ENCODE results near the gene POLR1B.
"Not testable (repeated sequence)": the region's sequence is repeated elsewhere in the genome, so short reads cannot be mapped to it uniquely, and the experiment has no call there.

The POLR1B gene

GRCh38 chr2:112541315-112542122 is 746 bp upstream of the POLR1B start:
- DNase-seq, result peak; percentile 56 to 68 (median 58)

- DNase-seq, result no peak
Observed at GRCh38 chr2:112542984-112543661, 858 bp downstream of the POLR1B start.

DNA sequence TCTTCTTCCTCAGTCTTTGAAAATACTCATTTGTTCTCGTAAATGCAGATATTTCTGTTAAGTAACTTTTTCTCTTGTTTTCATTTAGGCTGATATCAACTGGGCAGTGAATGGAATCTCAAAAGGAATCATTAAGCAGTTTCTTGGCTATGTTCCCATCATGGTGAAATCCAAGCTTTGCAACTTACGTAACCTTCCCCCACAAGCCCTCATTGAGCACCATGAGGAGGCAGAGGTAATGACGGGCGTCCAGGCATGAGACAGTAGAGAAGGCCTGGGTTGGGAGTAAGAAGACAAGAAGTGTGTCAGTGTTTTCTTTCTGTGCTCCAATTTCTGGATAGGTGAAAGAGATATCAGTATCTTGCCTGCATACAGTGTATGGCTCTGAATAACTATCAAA is 5.1 kb downstream of the POLR1B start:
- DNase-seq, result no peak

DNA sequence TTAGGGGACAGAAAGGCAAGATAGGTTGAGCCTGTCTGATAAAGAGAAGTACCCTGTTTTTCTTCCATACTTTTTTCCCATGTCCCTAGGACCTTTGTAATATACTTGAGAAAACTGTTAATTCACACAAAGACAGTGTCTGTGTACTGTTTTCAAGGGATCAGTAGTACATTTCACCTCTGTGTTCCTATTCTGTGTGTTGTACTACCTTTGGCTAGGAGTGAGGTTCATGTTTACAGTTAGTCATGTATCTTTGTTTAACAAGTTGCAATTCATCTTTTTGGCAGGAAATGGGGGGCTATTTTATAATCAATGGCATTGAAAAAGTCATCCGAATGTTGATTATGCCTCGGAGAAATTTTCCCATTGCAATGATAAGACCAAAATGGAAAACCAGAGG is 6.7 kb downstream of the POLR1B start:
- DNase-seq, result no peak

- DNase-seq, result no peak
Observed at GRCh38 chr2:112566104-112566503, 23.8 kb downstream of the POLR1B start.

GRCh38 chr2:112566508-112566907 is 24.2 kb downstream of the POLR1B start:
- DNase-seq, result not testable (repeated sequence)

GRCh38 chr2:112572005-112572404 is 29.7 kb downstream of the POLR1B start:
- no peak for DNase-seq

- no peak for DNase-seq
Observed at GRCh38 chr2:112577756-112578155, 35.5 kb downstream of the POLR1B start.

DNA sequence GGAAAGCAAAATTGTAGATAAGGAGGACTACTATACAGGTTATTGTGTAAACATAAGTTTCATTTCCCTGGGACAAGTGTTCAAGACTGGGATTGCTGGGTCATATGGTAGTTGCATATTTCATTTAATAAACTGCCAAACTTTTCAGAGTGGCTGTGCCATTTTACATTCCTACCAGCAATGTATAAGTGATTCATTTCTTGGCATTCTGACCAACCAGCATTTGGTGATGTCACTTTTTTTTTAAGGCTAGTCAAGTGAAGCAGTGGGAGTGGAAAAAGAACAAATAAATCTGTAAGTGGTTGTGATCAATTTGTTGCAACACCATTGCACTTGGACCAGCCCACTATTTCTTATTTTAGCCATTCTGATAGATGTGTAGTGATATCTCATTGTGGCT is 37.0 kb downstream of the POLR1B start:
- no peak for DNase-seq

DNA sequence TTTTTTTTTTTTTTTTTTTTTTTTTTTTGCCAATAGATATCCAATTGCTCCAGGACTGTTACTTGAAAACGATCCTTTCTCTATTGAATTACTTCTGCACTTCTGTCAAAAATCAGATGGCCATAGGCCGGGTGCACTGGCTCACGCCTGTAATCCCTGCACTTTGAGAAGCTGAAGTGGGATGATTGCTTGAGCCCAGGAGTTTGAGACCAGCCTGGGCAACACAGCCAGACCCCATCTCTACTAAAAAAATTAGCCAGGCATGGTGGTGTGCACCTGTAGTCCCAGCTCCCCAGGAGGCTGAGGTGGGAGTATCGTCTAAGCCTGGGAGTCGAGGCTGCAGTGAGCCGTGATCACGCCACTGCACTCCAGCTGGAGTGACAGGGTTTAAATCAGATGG is 37.8 kb downstream of the POLR1B start:
- no peak for DNase-seq

- DNase-seq, result no peak
Observed at GRCh38 chr2:112582314-112582746, 40.1 kb downstream of the POLR1B start.

- DNase-seq, result no peak
Observed at GRCh38 chr2:112583497-112584133, 41.4 kb downstream of the POLR1B start.

DNA sequence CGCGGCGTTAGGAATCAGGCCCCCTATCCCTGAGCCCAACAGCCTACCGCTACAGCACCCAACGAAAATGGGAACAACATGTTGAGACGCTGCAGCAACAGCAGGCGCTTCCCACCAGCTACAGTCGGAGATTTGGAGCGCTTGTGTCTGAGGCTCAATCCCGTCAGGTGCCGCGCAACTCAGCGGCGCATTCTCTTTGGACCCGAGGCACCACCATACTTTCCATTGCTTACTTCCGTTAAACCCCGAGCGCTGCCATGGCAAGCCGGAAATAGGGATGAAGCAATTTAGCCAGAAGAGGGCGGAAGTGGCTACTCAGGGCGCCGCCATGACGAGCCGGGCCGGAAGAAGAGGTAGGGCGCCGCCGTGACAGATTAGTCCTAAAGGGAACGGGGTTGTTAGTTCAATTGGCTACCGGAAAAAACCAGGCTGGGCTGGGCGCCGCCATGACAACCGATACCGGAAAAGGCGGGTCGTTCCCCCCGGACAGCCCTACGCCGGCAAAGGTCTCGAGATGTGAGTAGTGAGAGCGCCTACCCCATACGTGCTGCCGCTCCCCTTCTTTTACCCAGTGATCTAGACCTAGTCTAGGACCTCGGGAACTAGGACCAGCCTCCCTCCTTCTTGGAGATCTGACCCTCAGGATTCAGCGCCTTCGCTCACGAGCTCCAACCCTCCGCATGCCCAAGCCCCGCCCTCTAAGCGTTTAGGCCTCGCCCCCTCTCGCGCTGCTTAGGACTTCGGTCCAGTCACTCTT is 42.0 kb downstream of the POLR1B start, which contains the start of gene CHCHD5:
Gene CHCHD5, plus strand, starts transcription at position 476 of the 757 bp plus-strand sequence. Its CDS starts 39 bp downstream, at position 515.
- peak; percentile 78 to 89 (median 86) for DNase-seq

DNA sequence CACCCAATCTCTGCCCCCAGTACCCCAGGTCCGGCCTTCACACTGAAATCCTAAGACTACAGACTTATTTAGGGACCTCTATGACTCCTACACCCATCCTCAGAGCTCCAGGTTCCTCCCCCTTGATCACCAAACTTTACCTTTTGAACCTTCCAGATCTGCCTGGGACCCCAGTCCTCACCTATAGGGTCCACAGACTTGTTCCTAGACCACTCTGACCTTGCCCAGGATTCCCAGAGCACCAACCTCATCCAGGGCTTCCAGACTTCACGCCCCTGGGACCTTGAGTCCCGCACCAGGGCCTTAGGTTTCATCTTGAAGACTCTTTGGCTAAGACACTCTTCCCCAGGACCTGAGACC is 42.6 kb downstream of the POLR1B start:
- no peak for DNase-seq

GRCh38 chr2:112585400-112585799 is 43.1 kb downstream of the POLR1B start:
- DNase-seq, result no peak

DNA sequence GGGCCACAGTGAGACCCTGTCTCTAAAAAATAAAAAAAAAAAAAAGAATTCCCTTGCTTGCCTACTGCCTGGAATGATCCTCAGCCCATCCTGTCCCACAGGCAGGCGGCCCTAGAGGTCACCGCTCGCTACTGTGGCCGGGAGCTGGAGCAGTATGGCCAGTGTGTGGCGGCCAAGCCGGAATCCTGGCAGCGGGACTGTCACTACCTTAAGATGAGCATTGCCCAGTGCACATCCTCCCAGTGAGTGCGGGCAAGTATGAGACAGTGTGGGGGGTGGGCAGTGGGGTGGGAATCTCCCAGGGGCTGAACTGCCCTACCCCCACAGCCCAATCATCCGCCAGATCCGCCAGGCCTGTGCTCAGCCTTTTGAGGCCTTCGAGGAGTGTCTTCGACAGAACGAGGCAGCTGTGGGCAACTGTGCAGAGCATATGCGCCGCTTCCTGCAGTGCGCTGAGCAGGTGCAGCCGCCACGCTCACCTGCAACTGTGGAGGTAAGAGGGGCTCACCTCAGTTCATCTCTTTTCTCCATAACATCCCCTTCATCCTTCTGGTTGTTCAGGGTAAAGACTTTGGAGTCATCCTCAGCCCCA is 43.7 kb downstream of the POLR1B start:
- DNase-seq, result no peak

GRCh38 chr2:112588611-112589045 is 46.4 kb downstream of the POLR1B start:
- DNase-seq, result no peak

DNA sequence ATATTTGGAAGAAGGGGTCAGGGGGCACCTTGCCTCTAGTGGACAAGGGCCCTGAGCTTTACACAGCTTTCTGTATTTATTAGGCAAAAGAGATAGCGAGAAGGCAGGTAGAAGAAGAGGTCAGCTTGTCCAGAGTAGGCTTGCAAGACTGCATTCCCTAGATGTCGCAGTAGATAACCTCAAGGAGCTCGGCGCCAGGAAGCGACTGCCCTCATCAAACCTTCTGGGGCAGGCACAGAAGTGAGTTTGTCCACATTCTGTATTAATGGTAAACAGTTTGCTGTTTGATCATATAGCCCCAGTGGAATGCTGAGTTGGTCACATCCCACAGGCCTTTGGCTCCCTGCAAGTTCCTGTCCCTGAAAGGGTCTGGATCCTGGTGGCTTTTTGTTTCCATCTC is 49.1 kb downstream of the POLR1B start:
- DNase-seq, result no peak

DNA sequence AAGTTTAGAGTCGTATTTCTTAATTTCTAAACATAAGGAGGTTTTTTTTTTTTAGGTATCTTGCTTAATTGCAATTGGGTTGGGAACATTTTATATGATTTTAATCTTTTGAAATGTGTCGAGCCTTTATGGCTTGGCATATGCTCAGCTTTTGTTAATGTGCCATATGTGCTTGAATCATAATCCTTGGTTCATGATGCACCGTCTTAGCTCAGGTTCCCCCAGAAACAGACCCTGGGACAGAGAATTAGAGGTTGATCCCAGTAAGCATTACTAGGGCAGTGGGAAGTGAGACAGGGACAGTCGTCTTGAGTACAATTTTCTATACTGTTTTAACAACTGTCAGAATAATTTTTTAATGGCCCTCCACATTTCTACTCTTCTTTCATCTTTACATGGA is 51.5 kb downstream of the POLR1B start:
- no peak for DNase-seq

DNA sequence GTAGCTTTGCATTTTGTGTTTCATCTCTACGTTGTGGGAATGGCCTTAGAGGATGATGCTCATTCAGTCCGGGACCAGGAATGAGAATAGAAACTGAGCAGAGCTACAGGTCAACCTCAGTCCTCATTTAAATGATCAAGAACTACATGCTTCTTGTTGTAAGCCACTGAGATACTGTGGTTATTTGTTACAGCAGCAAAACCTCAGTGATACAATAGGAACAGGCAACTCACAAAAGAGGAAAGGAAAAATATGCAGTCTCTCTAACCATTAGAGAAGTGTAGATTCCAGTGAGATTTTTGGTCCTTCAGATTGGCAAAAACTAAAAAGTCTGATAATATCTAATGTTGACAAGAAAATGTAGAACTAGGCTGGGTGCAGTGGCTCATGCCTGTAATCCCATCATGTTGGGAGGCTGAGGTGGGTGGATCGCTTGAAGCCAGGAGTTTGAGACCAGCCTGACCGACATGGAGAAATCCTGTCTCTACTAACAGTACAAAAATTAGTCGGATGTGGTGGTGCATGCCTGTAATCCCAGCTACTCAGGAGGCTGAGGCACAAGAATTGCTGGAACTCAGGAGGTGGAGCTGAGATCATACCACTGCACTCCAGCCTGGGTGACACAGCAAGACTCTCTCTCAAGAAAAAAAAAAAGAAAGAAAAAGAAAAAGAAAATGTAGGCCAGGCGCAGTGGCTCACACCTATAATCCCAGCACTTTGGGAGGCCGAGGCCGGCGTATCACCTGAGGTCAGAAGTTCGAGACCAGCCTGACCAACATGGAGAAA is 55.5 kb downstream of the POLR1B start:
- no peak for DNase-seq

GRCh38 chr2:112600634-112601033 is 58.4 kb downstream of the POLR1B start:
- no peak for DNase-seq

- no peak for DNase-seq
Observed at GRCh38 chr2:112601754-112602153, 59.5 kb downstream of the POLR1B start.
